NCI-H226 (cell line): ENCODE results near the gene KCNJ5.

ENCODE experiments used
- DNase-seq: peaks from one replicate; pipeline ENCODE4 v3.0.0-alpha.2; 2015

Gene KCNJ5

DNA sequence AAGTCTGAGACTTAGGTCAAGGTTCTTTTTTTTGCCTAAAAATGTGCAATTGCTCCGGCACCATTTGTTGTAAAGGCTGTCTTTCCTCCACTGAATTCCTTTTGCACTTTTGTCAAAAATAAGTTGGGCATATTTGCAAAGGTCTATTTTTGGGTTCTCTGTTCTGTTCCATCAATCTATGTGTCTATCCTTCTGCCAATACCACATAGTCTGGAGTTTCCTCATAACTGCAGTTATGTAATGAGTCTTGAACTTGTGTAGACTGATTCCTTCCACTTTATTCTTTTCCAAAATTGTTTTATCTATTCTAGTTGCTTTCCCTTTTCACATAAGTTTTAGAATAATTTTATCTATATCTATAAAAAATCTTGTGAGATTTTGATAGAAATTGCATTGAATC lies 6.7 kb downstream of the KCNJ5 start:
- DNase-seq, result no peak

DNA sequence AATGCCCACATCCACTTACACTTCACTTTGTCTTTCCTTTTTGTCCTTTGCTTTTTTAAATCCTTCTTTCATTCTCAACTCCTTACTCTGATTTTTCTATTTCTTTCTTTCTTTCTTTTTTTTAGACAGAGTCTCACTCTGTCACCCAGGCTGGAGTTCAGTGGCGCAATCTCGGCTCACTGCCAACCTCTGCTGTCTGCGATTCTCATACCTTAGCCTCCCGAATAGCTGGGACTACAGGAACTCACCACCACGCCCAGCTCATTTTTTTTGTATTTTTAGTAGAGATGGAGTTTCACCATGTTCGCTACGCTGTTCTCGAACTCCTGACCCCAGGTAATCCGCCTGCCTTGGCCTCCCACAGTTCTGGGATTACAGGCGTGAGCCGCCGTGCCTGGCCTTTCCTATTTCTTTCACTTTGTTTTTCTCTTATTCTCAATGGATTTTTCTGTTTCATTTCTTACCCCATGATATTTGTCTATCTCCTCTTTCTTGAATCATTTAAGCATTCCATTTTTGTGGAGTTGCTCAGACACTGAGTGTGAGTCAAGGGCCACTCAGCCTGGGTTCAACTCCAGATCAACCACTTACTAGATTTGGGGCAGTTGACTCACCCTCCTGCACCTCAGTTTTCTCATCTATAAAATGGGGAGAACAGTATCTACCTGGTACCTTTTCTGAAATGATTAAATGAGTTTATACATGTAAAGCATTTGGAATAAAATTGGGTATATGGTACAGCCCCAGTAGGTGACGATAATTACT lies 7.6 kb downstream of the KCNJ5 start:
- DNase-seq, result peak; percentile 68

DNA sequence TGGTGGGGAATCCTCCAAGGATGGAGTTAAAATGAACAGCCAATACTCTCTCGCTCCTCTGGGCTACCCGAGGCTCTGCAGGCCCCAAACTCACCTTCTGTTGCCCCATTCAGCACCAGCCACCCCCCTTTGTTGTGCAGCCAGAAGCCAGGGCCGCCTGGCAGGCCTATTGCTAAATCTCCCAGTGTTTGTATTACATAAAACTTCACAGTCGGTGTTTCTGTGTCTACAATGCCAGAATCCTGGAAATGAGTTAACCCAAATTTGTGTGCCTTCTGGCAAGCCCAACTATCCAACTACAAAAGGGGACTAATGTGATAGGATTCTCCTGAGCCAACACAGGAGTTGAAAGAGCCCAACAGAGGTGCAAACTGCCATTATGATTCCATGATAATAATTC lies 9.3 kb downstream of the KCNJ5 start:
- no peak for DNase-seq

DNA sequence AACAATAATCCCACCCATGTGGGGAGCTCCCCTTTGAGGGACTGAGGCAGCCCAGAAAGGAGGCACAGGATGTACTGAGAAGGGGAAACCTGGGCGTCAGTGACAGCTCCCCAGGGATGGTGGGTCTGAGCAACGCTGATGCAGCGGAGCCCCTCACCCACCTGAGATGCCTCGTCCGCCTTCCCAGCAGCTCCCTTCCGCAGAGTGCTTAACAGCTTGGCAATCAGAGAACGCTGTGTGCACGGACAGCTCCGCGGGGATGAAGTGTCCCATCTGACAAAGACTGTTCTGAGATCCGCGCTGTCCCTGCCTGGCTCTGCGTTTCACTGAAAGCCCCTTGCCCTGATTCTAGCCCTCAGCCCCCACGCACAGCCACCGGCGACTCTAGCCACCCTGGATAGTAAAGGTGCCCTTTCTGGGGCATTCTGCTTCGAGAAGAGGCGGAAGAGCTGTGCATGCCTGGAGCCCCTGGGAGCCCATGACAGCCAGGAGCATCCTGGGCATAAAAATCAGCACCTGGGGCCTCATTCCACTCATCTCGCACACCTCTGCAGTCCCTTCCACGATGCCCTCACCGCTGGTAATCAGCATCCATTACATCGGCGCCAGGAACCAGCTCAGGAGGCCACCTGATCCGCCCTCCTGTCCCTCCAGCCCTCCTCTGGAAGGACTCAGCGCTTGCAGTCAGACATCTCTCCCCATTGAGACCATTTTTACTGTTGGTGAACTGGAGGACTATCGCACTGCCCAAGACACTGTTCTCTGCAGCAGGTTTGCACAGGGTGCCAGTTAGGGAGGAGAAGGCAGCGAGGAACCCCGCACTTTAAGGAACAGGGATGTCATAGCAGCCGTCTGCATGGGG lies 10.7 kb downstream of the KCNJ5 start:
- no peak for DNase-seq

DNA sequence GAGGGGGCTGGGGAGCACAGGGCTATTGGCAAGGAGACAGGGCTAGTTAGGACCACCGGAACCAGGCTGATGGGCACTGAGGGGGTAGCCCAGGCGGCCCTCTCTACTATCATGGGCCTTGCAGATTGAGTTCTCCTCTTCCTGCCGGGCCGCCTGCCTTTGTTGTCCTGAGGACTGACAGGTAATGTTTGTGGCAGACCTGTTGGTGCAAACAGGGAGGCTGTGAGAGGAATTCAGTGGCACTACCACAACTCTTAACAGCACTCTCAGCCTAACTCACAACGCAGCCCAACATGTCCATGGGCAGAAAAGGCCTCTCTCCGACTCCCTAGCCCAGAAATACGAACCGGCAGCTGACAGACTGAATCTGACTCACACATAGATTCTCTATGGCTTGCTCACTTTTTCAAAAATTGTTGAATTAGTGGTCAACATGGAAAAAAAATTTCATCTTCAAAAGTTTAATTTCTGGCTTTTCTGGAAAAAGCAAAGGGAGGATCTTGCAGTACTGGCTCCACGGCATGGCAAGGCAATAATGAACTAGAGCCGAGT lies 11.4 kb downstream of the KCNJ5 start:
- peak; percentile 42 for DNase-seq

DNA sequence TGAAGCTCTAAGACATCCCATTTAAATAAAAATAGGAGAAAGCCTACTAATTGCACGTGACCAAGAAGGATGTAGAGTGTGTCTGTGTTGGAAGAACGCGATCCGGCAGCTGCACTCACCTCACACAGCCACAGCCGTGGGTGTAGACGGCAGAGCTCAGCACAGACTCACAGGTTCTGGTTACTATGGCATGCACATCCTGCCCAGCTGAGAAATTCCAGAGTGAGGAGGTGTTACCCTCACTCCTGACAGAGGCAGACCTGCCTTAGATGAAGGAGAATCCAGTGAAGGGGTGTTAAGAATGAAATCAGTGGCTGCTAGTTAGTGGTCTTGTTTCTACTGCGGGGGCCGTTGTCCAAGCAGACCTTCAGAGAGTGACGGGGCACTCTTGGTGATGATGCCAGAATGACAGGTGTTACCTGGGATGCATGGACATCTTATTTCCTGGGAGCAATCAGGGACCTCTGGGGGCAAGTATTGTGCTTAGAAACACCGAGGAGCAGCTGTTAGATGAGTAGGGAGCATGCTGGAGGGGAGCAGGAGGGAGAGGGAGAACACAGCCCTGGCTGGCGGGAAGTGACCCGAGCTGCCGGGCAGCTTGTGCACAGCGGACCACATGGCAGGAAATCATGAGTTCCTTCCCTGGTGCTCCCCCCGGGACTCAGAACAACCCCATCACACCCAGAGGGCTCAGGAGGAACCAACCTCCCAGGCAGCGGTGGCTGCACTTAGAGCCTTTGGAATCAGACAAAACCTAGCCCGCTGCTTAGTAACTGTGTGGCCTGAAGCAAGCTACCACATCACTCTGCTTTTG lies 12.3 kb downstream of the KCNJ5 start:
- peak; percentile 97 for DNase-seq

DNA sequence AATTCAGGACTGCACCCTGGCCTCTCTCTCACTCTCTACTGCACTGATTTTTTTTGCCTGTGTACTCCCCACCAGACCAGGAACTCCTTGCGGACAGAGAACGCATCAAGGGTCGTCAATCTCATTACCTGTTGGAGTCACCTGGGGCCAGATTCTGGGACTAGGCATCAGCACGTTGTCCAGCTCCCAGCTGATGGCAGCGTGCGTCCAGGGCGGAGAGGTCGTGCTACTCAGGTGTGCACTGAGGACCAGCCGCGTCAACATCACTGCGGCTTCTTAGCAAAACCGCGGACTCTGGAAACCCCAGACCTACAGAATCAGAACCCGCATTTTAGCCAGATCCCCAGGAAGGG lies 13.1 kb downstream of the KCNJ5 start:
- no peak for DNase-seq

DNA sequence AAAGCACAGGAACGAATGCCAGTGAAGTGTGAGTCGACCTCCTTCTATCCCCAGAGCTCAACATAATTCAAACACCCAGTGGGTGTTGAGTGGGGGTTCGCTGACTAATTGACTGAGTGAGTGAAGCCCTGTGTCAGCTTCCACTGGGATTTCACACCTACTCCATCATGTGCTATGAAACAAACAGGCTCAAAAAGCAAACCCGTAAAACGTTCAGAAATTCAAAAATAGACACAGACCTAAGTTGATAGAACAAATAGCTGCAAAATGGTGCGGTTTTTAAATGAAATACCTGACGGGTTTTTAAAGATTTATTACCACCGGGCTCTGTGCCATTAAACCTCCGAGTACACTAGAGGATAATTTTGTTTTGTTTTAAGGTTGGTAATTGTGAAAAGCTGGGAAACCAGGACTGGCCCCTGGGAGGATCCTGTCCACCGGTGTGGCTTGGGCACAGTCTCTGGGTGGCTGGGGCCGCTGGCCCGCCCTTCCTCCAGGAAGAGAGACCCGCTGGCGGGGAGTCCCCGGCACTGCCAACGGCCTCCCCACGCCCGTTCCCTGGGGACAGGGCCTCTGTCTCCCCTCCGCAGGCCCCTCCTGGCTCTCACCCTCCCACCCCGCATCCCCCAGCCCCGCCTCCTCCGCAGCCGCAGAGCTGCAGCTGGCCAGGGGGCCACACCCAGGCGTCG lies 13.6 kb downstream of the KCNJ5 start:
- DNase-seq, result peak; percentile 60

DNA sequence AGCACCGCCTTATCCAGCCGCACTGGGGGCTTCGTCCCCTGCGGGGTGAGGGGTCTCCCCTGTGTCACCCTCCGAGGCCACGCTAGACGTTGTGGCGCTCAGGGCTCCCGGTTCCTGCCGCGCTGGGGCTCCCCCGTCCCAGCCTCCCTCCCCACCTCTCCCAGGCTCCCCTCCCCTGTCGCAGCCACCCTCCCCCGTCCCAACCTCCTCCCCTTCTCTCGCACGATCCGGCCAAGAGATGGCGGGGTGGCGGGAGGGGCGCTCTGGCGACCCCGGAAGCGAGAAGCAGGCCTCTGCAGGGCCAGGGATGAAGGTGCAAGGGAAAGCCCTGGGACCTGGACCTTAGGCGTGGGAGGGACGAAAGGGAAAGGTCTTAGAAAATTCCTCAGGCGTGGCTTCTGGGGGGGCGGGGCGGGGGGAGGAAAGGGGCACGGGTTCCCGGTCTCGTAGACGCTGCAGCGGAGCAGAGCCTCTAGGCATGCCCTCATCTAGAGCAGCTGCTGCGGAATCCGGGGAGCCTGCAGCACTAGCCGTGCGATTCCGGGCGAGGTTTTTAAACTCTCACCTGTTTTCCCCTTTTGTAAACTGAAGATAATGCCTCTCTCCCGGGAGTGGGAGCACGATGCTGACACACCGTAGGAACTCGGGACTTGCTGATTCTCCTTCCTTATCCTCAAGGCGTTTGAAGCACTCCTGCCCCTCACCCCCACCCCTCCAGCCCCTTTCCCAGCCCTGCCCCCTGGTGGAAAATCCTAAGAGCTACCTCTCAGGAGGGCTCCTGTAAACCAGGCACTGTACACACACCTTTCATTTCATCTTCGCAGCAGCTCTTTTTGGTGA lies 14.4 kb downstream of the KCNJ5 start:
- peak; percentile 70 for DNase-seq

DNA sequence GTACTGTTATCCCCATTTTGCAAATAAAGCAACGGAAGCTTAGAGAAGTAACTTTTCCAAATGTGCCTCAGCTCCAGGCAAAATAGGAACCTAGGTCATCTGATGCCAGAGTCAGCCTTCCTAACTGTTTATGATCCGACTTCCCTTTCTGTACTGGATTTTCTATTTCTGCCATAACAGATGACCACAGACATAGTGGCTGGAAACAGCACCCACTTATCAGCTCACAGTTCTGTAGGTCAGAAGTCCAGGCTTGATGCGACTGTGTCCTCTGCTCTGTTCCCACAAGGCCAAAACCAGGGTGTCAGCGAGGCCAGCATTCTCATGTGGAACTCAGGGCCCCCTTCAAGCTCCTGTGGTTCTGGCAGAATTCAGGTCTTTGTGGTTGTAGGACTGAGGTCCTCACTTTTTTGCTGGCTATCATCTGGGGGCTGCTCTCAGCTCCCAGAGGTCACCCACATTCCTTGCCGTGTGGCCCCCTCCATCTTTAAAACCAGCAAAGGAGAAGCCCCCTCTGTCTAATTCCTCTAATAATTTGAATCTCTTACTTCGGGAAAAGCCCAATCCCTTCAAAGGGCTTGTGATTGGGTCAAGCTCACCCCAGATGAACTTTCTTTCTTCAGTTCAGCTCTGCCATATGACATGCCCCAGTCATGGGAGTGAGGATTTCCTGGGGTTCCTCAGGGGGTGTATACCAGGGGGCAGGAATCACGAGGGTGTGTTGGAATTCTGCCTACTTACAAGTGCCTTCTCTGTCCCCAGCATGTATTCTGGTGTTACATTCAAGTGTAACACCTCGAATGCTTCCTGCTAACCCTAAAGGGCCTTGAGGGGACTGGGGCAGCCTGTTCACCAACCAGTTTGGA lies 15.3 kb downstream of the KCNJ5 start:
- DNase-seq, result no peak

DNA sequence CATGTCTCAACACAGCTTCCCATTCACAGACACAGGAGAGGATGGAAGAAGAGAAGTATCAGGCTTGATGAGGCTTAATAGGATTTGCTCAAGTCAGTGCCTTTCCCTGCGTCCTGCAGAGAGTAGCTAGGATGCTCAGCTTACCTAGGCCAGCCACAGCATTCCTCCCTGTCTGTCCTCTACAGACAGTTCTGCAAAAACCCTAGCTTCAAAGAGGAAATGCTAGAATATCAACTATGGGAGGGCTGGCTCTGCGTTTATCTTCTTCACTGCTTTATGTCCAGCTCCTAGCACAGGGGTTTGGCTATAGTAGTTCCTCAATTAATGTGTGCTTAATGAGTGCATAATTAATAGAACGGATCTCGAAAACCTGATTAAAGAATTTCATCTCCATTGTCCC lies 16.4 kb downstream of the KCNJ5 start:
- DNase-seq, result no peak

DNA sequence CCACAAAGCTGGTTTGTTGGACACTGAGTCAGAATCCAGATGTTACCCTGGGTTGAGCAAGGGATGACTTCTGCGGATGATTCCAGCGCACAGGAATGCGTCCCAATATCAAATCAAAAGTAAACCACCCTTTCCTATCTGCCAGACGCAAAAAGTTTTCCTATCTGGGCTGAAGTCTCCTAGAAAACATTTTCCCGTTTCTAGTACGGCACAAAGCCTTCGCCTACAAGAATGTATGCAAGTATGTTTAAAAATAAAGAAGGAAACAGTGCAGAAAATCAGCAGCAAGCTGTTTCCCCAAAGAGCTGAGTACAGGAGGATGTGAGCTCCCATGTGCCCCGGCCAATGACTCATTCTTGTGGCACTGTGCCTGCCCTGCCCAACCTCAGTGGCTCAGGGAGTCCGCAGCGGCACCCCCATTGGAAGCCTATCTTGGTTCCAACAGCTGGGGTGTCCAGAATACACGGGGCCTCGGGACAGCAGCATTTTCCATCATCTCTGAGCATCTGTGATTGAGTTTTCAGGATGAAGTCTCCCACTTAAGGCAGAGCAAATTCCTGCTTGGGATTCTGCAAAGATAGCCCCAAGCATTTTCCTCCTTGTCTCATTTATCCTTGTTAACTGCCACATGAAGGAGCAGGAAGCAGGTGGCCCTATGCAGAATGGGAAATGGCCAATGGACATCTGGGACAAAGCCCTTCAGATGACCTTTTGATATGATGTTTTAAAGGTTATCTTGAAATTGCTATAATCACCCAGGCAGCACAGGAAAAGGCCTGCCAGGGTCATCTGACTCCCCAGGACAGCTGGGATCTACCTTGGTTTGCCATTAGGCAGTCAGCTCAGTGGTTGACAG lies 17.5 kb downstream of the KCNJ5 start:
- DNase-seq, result peak; percentile 40

DNA sequence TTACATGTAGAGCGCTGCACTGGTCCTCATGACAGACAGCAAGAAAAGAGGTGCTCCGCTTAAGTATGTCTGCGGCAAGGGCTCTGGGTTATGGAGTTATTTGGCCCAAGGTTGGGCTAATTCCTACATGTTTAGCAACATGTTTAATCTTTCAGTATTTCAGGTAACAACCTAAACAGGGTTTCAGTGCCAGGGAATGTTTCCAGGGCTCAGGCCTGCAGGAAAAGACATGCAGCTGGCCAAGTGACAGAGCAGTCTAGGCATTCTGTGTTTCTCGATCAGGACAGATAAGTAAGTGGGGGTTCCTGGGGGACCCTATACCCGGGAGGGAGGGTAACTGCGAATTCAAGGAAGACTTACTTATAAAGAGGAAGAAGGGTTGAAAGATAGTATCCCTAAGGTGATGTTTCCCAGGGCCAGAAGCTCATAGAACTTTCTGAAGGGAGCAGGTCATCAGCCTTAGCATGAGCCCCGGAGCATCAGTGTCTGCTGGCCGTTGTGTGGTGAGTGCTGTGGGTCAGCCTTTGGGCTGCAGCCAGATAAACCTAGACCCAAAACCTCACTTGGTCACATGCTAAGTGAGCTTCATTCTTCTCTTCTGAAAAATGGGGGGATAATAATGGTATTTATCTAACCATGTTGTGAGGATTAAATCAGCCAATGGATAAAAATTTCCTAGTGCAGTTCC lies 18.4 kb downstream of the KCNJ5 start:
- no peak for DNase-seq

DNA sequence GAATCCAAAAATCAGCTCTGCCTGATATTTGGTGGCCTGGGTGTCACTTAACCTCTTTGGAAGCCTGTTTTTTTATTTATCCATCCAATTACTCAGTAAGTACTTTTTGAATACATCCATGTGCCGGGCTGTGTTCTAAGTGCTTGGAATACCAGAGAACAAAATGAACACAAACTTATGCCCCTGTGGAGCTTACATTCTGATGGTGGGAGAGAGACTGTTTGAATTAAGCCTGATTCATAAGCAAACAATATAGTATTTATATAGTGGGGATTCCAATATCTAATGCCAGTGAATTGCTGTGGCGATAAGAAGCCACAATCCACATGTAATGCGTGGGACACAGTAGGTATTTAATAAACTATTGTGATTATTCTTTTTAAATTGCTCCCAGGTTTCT lies 19.4 kb downstream of the KCNJ5 start:
- DNase-seq, result no peak

DNA sequence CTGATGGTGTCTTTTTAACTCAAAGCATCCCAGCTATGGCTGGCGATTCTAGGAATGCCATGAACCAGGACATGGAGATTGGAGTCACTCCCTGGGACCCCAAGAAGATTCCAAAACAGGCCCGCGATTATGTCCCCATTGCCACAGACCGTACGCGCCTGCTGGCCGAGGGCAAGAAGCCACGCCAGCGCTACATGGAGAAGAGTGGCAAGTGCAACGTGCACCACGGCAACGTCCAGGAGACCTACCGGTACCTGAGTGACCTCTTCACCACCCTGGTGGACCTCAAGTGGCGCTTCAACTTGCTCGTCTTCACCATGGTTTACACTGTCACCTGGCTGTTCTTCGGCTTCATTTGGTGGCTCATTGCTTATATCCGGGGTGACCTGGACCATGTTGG lies 20.1 kb downstream of the KCNJ5 start:
- no peak for DNase-seq

DNA sequence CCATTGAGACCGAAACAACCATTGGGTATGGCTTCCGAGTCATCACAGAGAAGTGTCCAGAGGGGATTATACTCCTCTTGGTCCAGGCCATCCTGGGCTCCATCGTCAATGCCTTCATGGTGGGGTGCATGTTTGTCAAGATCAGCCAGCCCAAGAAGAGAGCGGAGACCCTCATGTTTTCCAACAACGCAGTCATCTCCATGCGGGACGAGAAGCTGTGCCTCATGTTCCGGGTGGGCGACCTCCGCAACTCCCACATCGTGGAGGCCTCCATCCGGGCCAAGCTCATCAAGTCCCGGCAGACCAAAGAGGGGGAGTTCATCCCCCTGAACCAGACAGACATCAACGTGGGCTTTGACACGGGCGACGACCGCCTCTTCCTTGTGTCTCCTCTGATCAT lies 20.5 kb downstream of the KCNJ5 start:
- DNase-seq, result no peak

DNA sequence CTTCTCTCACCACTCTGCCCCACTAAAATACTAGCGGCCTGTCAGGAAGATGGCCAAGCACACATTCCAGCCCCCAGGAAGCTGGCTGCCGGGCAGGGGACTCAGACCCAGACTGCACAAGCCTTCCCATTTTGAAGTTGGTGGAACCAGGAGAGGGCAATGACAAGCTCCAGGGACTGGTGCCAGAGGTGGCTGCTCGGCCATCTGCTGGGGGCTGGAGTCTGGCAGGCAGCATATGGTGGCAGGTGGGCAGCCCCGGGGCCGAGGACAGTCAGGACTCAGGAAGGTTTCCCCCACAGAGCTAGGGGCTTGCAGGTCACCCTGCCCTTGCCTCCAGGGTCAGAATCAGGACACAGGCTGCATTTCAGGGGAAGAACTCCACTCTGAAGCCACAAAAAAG lies 22.6 kb downstream of the KCNJ5 start:
- DNase-seq, result no peak

DNA sequence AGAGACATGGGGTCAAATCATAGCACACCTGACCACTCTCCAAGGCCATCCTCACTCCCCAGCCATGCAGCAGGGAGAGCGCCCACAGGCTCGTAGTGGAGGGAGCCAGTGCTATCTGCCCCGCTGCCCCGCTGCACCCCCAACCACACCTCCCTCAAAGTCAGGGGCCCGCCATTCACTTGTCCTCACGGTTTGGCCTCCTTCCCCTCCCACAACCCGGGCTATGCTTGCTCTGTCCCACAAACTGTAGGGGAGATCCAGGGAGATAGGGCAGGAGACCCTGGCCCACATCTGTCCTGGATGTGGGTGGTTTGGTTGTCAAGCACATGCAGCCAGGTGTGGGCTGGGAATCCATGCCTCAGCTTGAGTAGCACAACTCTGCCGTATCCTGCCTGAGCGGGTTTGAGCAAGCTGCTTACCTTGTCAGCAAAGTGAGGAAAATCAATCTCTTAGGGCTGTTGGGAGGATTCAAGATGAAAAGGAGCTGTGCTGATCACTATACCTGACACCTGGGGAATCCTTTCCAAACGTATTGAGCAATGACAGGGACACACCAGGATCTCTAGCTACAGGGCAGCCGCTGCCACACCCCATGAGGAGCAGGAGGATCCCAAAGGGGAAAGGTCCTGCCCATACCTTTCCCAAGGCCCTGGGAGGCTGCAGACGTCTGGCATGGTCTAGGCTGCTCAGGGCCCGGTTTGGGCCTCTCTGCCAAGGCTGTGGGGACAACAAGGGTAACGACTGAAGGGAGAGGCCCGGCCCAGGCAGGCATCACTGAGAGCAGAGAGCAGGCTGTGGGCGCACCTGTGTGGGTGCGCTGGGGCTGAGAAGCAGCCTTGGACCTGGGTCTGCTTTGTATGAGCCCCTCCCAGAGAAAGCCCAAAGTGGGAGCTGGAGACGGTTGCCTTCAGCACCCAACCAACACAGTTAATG lies 23.3 kb downstream of the KCNJ5 start:
- no peak for DNase-seq
